GM12801 (cell line): ENCODE measurements around the gene PMS2.

ENCODE experiments used
- TF ChIP-seq, protein P1 (sequence below): IDR thresholded peaks from one replicate; pipeline ENCODE4 v1.5.1; 2011; ENCODE audit warnings: control low read depth; ENCODE audit not compliant: insufficient read length; ENCODE audit errors: extremely low read depth

Gene PMS2

GRCh38 chr7:6023974-6024435 is 15.2 kb upstream of the PMS2 start:
- TF ChIP-seq, protein P1, sequence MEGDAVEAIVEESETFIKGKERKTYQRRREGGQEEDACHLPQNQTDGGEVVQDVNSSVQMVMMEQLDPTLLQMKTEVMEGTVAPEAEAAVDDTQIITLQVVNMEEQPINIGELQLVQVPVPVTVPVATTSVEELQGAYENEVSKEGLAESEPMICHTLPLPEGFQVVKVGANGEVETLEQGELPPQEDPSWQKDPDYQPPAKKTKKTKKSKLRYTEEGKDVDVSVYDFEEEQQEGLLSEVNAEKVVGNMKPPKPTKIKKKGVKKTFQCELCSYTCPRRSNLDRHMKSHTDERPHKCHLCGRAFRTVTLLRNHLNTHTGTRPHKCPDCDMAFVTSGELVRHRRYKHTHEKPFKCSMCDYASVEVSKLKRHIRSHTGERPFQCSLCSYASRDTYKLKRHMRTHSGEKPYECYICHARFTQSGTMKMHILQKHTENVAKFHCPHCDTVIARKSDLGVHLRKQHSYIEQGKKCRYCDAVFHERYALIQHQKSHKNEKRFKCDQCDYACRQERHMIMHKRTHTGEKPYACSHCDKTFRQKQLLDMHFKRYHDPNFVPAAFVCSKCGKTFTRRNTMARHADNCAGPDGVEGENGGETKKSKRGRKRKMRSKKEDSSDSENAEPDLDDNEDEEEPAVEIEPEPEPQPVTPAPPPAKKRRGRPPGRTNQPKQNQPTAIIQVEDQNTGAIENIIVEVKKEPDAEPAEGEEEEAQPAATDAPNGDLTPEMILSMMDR: no peak

DNA sequence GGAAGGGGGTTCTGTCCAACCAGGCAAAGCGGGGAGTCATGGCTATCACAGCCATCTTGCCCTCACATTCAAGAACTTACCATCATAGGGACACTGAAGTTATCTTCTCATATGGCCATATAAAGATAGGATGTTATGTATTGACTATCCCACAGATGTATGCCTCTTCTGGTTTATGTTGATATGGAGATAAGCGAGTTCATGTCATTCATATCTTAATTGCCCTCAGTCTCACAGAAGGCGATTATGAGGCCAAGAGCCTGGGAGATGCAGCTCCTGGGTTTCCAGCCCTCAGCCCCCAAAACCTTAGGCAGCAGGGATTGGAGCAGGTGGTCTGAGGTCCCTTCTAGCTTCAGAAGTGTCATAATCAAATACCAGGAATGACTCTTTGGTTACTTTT is 13.9 kb upstream of the PMS2 start:
- TF ChIP-seq, protein P1: no peak

DNA sequence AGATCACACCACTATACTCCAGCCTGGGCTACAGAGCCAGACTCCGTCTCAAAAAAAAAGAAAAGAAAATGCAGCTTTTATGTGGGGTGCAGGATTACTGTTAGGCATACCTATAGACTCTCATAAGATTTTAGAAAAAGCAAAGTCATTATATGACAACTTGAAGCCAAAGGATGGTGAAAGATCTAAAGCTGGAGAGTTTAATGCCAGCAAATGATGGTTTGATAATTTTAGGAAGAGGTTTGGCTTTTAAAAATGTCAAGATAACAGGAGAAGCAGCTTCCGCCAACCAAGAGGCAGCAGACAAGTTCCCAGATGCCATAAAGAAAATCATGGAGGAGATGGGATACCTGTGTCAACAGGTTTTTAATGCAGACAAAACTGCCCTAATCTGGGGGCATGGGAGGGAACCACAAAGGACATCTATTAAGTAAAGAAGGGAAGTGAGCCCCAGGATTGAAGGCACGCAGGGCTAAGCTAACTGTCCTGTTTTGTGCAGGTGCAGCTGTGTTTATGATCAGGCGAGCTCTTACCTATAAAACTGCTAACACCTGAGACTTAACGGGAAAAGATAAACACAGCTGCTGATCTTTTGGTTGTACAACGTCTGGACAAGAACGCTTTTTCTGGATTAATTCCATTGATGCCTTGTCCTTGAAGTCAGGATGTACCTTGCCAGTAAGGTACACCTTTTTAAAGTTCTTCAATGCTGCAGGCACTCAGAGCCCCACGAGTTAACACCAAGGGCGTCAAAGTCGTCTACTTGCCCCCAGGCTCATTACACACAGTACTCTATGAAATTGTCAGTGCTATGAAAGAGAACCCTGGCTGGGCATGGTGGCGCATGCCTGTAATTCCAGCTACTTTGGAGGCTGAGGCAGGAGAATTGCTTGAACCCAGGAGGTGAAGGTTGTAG is 11.8 kb upstream of the PMS2 start:
- TF ChIP-seq, protein P1: no peak

GRCh38 chr7:6016653-6016966 is 7.8 kb upstream of the PMS2 start:
- TF ChIP-seq, protein P1: no peak

DNA sequence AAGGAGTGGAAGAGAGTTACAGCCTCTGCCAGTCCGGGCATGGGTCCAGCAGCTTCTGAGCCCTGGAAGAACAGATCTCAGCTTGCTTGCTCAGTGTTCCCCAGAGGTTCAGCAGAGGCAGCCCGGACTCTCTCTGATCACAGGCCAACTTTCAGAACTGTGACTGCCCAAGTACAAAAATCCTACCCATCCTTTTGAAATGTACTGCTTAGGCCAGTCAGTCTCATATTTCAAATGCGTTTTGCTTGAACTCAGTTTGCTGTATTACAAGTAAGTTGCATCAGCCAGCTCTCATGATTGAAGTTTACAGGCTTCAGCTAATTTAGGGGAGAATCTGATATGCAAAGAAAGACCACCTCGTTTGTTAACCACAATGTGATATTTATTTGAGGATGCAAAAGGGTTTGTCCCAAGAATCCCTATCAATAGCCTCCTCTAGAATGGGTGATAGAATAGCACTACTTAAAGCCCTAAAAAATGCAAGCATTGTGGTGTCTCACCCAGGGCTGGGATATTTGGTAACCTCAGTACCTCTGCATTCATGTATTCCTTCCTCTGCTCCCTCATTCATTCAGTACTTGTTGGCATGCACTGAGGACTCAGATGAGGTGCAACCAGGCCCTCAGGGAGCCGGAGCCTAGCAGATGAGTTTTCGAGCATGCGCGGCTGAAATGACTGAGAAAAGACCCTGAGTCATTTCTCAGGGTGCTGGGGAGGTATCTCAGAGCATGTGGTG is 7.2 kb upstream of the PMS2 start:
- TF ChIP-seq, protein P1: no peak

GRCh38 chr7:6012355-6013104 is 3.7 kb upstream of the PMS2 start:
- TF ChIP-seq, protein P1: no peak

- TF ChIP-seq, protein P1: no peak
Measured at GRCh38 chr7:6011541-6011940, 2.7 kb upstream of the PMS2 start.
